SH-SY5Y (cell line): ENCODE data around the gene MICALL2.

ENCODE experiments used
- GATA2 ChIP-seq: IDR thresholded peaks from 2 replicates; pipeline ENCODE4 v1.6.1; 2011; ENCODE audit warnings: mild to moderate bottlenecking, low read depth, low read length
- GATA3 ChIP-seq: IDR thresholded peaks from 2 replicates; pipeline ENCODE4 v1.6.1; 2011; ENCODE audit warnings: low read depth, mild to moderate bottlenecking, low read length, moderate library complexity

DNA sequence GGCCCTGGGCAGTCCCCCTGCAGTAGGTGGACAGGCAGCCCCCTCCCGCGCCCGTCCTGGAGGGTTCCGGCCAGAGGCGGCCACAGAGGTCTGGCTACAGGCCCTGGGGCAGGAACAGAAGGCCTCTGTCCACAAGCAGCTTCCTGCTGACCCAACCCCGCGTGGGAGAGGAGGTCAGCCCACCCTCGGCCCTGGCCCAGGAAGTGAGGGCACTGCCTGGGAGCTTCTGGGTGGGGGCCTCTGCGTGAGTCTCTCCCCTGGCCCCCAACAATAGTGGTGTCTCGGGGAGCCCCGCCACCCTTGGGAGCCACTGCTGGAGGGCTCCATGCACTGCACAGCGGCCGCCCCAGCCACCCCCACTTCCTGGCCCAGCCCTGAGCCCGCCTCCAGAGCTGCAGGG is 4.7 kb downstream of the MICALL2 start:
- TF ChIP-seq GATA3 (no peak), GATA2 (no peak)
